ENCODE measurements around the gene NT5C3B. TPM values are rescaled to one million over a fixed set of nuclear protein-coding genes. Genes with fewer than 3 reads are reported as not detected.

The NT5C3B gene
- polyA plus RNA-seq, 1 donor (not counting 4 experiments of a cell fraction or from before 2014, with no cell fraction given) = 109 TPM

GRCh38 chr17:41796121-41796895 is 39.7 kb downstream of the NT5C3B start:
- no peaks in the 10 kb centered on the region for H3K27me3 ChIP-seq (ENCODE audit: control insufficient read depth, extremely low read depth, insufficient read depth, low read length)
- no peak overlapping the region for H3K27ac ChIP-seq (ENCODE audit: control insufficient read depth, insufficient read depth, low read length)
- H3K9me1 ChIP-seq (ENCODE audit: control insufficient read depth, extremely low read depth, insufficient read depth, low read length) = no peaks in the 10 kb centered on the region
- dilution Hi-C loops (cut with MboI; ENCODE audit: extremely low pct_ligation_motif_present, low sequenced_read_pairs) = no loop called here
- no peak for FAIRE-seq
- no peaks in the 10 kb centered on the region for H4K20me1 ChIP-seq (ENCODE audit: control insufficient read depth, extremely low read depth, insufficient read depth, low read length)
- no peaks in the 10 kb centered on the region for H3K79me2 ChIP-seq (ENCODE audit: control insufficient read depth, insufficient read depth, low read length)
- peaks cover 49% of the 10 kb centered on the region for H3K4me1 ChIP-seq (ENCODE audit: control insufficient read depth, extremely low read depth, insufficient read depth, low read length)
- DNase-seq (ENCODE audit: low read depth, low spot score) = no peak
- H3K9ac ChIP-seq (ENCODE audit: control insufficient read depth, extremely low read depth, insufficient read depth, low read length) = no peak overlapping the region
- H3K9me3 ChIP-seq (ENCODE audit: control insufficient read depth, low read depth, low read length) = no peaks in the 10 kb centered on the region
- no peak overlapping the region for H2AFZ ChIP-seq (ENCODE audit: control insufficient read depth, low read length)
- no peak overlapping the region for H3K4me3 ChIP-seq (ENCODE audit: control insufficient read depth in 2 of 3, extremely low read depth in 1 of 3, insufficient read depth in 2 of 3, low read depth in 1 of 3, low read length in 3 of 3)
- no peak overlapping the region for H3K4me2 ChIP-seq (ENCODE audit: control insufficient read depth, extremely low read depth, insufficient read depth, low read depth, low read length)
- TF ChIP-seq EZH2 (IDR thresholded peaks at IDR 0.05; ENCODE audit: low read length) = no peak
- TF ChIP-seq CTCF (optimal IDR thresholded peaks at IDR 0.05 in 1 of 3, IDR thresholded peaks at IDR 0.05 in 1 of 3, conservative IDR thresholded peaks at IDR 0.05 in 1 of 3; ENCODE audit: extremely low read depth in 1 of 3, insufficient read depth in 2 of 3, low read length in 3 of 3) = no peak
- no peaks in the 10 kb centered on the region for H3K36me3 ChIP-seq (ENCODE audit: control insufficient read depth in 2 of 2, extremely low read depth in 1 of 2, insufficient read depth in 2 of 2, low read length in 2 of 2)

- H3K36me3 ChIP-seq (ENCODE audit: control insufficient read depth in 2 of 2, extremely low read depth in 1 of 2, insufficient read depth in 2 of 2, low read length in 2 of 2) = no peaks in the 10 kb centered on the region
- FAIRE-seq = no peak
- H3K4me1 ChIP-seq (ENCODE audit: control insufficient read depth, extremely low read depth, insufficient read depth, low read length) = peaks cover 38% of the 10 kb centered on the region
- H2AFZ ChIP-seq (ENCODE audit: control insufficient read depth, low read length) = no peak overlapping the region
- no peaks in the 10 kb centered on the region for H3K9me3 ChIP-seq (ENCODE audit: control insufficient read depth, low read depth, low read length)
- no peaks in the 10 kb centered on the region for H3K79me2 ChIP-seq (ENCODE audit: control insufficient read depth, insufficient read depth, low read length)
- no peak overlapping the region for H3K4me3 ChIP-seq (ENCODE audit: control insufficient read depth in 2 of 3, extremely low read depth in 1 of 3, insufficient read depth in 2 of 3, low read depth in 1 of 3, low read length in 3 of 3)
- no peak for DNase-seq (ENCODE audit: low read depth, low spot score)
- no peaks in the 10 kb centered on the region for H3K27me3 ChIP-seq (ENCODE audit: control insufficient read depth, extremely low read depth, insufficient read depth, low read length)
- TF ChIP-seq EZH2 (IDR thresholded peaks at IDR 0.05; ENCODE audit: low read length) (no peak), CTCF (optimal IDR thresholded peaks at IDR 0.05 in 1 of 3, IDR thresholded peaks at IDR 0.05 in 1 of 3, conservative IDR thresholded peaks at IDR 0.05 in 1 of 3; ENCODE audit: extremely low read depth in 1 of 3, insufficient read depth in 2 of 3, low read length in 3 of 3) (no peak)
- H3K9me1 ChIP-seq (ENCODE audit: control insufficient read depth, extremely low read depth, insufficient read depth, low read length) = no peaks in the 10 kb centered on the region
- dilution Hi-C loops (cut with MboI; ENCODE audit: extremely low pct_ligation_motif_present, low sequenced_read_pairs) = no loop called here
- peak overlapping the region; percentile 86 for H3K9ac ChIP-seq (ENCODE audit: control insufficient read depth, extremely low read depth, insufficient read depth, low read length)
- peak overlapping the region; percentile 92 for H3K4me2 ChIP-seq (ENCODE audit: control insufficient read depth, extremely low read depth, insufficient read depth, low read depth, low read length)
- H4K20me1 ChIP-seq (ENCODE audit: control insufficient read depth, extremely low read depth, insufficient read depth, low read length) = no peaks in the 10 kb centered on the region
- H3K27ac ChIP-seq (ENCODE audit: control insufficient read depth, insufficient read depth, low read length) = peak overlapping the region; percentile 97
Observed at GRCh38 chr17:41794540-41794975, 41.5 kb downstream of the NT5C3B start.
